CD4-positive, alpha-beta T cell treated with Interferon gamma for 1 hour (primary cell): ENCODE measurements around the gene NR1I3.

Experiments
- DNase-seq: peaks from one replicate; pipeline ENCODE4 v3.0.0-alpha.2; 2020

The NR1I3 gene

DNA sequence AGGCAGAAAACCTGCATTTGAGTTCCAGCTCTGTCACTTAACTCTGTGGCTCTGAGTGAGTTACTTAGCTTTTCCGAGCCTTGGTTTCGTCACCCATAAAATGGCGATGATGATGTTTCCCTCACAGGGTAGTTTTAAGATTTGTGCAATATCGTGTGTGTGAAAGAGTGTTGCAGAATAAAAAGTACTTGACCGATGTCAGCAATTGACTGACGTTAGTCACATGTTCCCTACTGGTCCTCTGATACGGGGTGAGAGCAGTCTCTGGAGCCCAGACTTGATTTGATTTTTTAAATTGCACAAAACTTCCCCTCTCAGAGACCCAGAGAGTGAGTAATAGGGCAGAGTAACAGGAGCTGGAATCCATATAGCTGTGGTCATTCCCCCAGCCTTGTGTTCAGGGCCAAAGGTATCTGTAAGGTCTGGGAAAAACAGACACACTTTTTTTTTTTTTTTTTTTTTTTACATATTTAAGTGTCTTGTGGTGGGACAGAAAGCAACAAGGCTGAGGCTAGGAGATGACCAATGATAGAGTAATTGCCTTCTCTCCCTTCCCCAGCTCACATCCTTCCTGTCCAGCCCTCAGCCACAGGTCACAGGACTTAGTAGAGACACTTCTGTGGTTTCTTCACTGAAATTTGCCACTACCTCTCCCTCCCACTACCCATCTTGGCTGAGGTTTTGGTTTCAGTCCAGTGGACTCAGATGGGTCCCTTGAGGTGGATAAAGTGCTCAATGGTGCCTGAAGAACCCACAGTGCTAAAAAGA lies 20.9 kb downstream of the NR1I3 start:
- DNase-seq, result peak; percentile 57

DNA sequence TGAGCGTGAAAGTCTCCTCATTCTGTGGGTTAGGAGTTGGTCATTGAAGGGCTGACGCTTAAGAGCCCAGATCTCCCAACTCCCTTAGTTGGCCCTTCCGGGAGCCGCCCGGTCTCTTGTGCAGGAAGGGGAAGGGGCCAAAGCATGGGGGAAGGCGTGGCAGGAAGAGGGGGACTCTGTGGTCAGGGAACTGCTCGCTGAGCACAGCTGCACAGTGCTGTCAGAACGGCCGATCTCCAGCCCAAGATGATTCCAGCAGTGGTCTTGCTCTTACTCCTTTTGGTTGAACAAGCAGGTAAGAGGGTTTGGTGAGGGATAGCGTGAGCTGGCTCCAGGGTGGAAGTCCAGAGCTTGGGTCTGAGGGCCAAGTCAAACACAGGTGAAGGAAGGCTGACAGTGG lies 22.9 kb downstream of the NR1I3 start, which contains the start of gene FCER1G:
Gene FCER1G, plus strand, starts transcription at position 220 of the 400 bp plus-strand sequence. Its CDS starts 27 bp downstream, at position 247.
- DNase-seq, result peak; percentile 68

DNA sequence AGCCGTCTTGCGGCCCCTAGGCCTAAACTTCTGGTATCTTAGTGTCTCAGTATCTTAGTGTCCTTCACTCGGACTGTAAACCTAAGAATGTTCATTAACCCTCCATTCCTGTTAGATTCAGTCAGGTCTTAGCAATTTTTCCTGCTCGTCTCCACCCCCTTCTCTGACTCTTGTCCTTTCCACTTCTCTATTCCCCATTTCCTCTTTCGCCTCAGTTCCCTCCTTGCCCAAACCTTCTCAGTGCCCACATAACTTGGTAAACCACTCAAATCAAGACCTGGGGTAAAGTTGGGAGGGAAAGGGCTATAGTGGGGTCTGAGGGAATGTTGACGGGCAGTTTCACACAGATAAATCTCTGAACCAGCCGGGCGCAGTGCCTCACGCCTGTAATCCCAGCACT lies 23.6 kb downstream of the NR1I3 start:
- DNase-seq, result no peak

DNA sequence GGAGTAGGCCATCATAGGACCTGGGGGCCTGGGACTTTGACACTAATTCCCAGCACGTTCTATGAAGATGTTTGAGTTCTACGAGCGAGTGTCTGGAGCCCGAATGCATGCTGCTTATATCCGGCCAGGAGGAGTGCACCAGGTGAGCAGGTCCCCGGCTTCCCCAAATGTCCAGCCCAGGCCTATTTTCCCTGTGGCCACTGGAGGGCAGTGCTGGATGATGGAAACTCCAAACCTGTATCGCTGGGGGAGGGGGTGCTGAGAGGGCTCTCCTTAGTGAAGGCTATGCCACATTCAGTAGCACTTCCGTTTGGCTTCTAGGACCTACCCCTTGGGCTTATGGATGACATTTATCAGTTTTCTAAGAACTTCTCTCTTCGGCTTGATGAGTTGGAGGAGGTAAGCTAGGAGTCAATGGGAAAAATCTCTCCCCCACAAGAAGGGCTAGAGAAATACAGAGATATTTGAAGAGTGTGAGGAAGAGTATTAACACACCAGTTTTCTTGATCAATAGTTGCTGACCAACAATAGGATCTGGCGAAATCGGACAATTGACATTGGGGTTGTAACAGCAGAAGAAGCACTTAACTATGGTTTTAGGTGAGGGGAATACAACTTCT lies 28.1 kb downstream of the NR1I3 start:
- DNase-seq, result peak; percentile 76

DNA sequence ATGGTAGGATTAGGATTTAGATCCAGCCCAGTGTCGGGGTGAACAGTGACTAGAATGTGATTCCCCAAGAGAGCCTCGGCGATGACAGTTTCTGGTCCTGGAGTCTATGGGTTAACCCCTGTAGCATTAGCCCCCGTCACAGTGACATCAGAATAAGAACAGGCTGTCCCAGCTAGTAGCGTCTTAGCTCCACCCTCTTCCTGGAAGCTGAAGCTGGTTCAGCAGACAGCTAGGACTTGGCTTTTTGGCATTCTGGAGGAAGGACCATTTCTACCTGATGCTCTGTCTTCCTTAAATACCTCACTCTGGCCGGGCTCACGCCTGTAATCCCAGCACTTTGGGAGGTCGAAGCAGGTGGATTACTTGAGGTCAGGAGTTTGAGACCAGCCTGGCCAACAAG lies 30.8 kb downstream of the NR1I3 start:
- no peak for DNase-seq

- no peak for DNase-seq
Observed at GRCh38 chr1:161206411-161207140, 31.4 kb downstream of the NR1I3 start.

GRCh38 chr1:161201836-161202712 lies 35.9 kb downstream of the NR1I3 start, which contains the start of gene NDUFS2:
TSS of gene NDUFS2 (plus strand) at chr1:161202367. CDS start at chr1:161202386, 19 bp downstream.
- peak; percentile 97 for DNase-seq

GRCh38 chr1:161200992-161201835 lies 36.8 kb downstream of the NR1I3 start:
- DNase-seq, result no peak

DNA sequence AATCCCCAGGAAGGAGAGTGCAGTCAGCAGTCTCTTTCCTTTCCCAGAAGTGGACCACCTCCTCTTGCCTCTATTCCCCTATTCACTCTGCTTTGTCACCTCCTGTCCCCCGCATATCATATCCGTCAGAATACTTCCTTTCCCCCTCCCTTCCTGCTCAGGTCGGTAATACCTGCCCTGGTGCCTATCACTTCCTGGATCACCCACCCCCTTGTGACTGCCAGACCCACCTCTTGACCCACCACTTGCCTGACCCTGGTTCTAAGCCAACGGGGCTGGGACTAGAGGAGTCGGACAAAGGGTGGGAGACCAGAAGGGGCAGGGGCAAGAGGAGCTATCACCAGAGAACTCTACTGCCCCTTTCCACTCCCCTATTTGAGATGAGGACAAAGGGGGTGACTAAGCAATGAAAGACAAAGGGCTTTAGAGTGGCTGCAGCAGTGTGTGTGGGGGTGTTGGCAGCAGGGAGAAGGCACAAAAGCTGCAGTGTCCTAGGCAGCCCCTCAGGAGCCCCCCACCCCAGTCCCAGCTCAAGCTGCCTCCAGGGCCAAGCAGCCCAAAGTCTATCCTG lies 37.5 kb downstream of the NR1I3 start:
- DNase-seq, result no peak

- DNase-seq, result no peak
Observed at GRCh38 chr1:161199506-161200139, 38.4 kb downstream of the NR1I3 start.

DNA sequence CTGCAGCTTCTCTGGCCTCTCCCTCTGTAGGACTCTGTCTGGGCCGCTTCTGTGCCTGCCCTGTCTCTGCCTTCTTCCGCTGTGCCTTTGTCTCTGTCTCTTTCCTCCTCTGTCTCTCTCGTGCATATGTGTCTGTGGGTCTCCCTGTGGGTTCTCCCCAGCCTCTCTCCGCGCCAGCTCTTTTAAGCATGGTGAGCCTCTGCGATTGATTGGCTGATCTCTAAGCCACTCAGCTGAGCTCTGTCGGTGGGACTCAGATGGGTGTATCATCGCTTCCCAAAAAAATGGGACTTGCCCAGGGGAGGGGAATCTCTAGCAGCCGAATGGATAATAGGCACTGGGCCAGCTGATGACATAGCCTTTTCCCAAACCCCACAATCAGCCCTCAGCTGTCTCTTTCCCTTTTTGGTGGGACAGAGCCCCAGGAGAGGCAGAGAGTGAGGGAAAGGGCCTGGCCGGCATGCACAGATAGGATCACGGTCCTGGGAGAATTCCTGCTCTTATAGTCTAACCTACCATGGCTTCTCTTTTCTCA lies 39.0 kb downstream of the NR1I3 start, which contains the start of gene ADAMTS4:
Gene ADAMTS4, minus strand, starts transcription at position 158 of the 535 bp plus-strand sequence. CDS start 427 bp downstream, outside the sequence.
- DNase-seq, result no peak

GRCh38 chr1:161198194-161198896 lies 39.7 kb downstream of the NR1I3 start:
- DNase-seq, result no peak

GRCh38 chr1:161197560-161198193 lies 40.3 kb downstream of the NR1I3 start:
- no peak for DNase-seq

- DNase-seq, result no peak
Observed at GRCh38 chr1:161196521-161197451, 41.2 kb downstream of the NR1I3 start.

GRCh38 chr1:161196111-161196510 lies 41.9 kb downstream of the NR1I3 start:
- DNase-seq, result no peak

DNA sequence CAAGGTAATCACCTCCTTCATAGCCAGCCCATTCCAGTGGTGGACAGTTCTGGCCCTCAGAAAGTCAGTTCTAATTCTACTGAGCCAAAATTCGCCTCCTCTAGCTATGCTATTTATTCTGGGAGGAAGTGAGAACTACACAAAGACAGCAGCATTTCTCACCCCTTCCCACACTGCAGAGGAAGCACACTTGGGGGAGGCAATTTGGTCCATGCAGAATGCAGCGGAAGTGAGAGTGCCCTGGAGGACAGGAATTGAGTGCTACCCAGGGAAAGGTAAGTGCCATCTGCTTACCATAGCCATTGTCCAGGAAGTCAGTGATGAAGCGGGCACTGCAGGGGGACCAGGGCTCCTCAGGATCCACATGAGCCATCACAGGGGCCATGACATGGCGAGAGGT lies 42.8 kb downstream of the NR1I3 start:
- DNase-seq, result no peak

- no peak for DNase-seq
Observed at GRCh38 chr1:161193561-161194235, 44.3 kb downstream of the NR1I3 start.
